Testis (tissue), 3 donors: Measurements from ENCODE around the gene PTPN3. TPM values are rescaled to one million over a fixed set of nuclear protein-coding genes. Genes with fewer than 3 reads are reported as not detected.

ENCODE experiments used
- DNase-seq: peaks from one replicate; pipeline ENCODE4 v3.0.0-alpha.2; 2019
- H3K27ac ChIP-seq, 2 donors: fragments of 200-600 bp; sonication (generic); one replicate each; pipeline ENCODE4 v1.5.1; 2019
- H3K27me3 ChIP-seq: fragments of 200-600 bp; sonication (generic); one replicate; pipeline ENCODE4 v1.5.1; 2019
- H3K36me3 ChIP-seq: fragments of 200-600 bp; sonication (generic); one replicate; pipeline ENCODE4 v1.5.1; 2017; ENCODE audit warnings: low read depth; ENCODE audit errors: missing control alignments
- H3K4me1 ChIP-seq: fragments of 200-600 bp; sonication (generic); one replicate; pipeline ENCODE4 v1.5.1; 2019
- H3K4me3 ChIP-seq, 2 donors: fragments of 200-600 bp; sonication (generic); one replicate each; pipeline ENCODE4 v1.5.1; 2017 to 2019
- H3K9me3 ChIP-seq: fragments of 200-600 bp; sonication (generic); one replicate; pipeline ENCODE4 v1.5.1; 2017
- POLR2A ChIP-seq: fragments of 450-650 bp; IDR thresholded peaks from one replicate; pipeline ENCODE4 v1.6.1; 2017; ENCODE audit warnings: antibody characterized with exemption, mild to moderate bottlenecking, moderate library complexity
- WGBS, 2 donors: methylation state at CpG; one replicate each; pipeline ENCODE4 v1.1.5; 2018; 5-methylcytosine and 5-hydroxymethylcytosine counted together
- intact Hi-C: fragments of 100-400 bp; cut with DNase I; formaldehyde crosslinking; loops from one replicate; pipeline ENCODE4 v1.15.1; 2023; ENCODE audit warnings: low total_unique reads
- polyA plus RNA-seq: library from polyadenylated mRNA; stranded (reverse); fragments of 350-450 nt; fragmentation: Illumina TruSeq; extraction: RNeasy Lipid Tissue Mini Kit (QIAGEN cat#74804); gene quantifications from one replicate; pipeline ENCODE4 v1.2.3, GENCODE V29; 2014; ENCODE audit warnings: low read depth, low replicate concordance; ENCODE audit not compliant: insufficient read depth
- total RNA-seq, 2 donors: library from RNA; depleted of rRNA; stranded (reverse); fragments of >200 nt; gene quantifications; one replicate each; pipeline ENCODE4 v1.2.3, GENCODE V29; 2016
- TF ChIP-seq, protein P1 (sequence below), 3 experiments: fragments of 450-650 bp in 2 of 3; fragments of 200-600 bp in 1 of 3; sonication (generic) in 1 of 3; IDR thresholded peaks; one replicate each; pipeline ENCODE4 v1.5.1; 2016 to 2019; ENCODE audit warnings: antibody characterized with exemption in 3 of 3, mild to moderate bottlenecking in 2 of 3, moderate library complexity in 1 of 3

The PTPN3 gene
- total and polyA plus RNA-seq, 3 donors from 2014 or later, result 6.6 to 8.1 (median 7.0) TPM

DNA sequence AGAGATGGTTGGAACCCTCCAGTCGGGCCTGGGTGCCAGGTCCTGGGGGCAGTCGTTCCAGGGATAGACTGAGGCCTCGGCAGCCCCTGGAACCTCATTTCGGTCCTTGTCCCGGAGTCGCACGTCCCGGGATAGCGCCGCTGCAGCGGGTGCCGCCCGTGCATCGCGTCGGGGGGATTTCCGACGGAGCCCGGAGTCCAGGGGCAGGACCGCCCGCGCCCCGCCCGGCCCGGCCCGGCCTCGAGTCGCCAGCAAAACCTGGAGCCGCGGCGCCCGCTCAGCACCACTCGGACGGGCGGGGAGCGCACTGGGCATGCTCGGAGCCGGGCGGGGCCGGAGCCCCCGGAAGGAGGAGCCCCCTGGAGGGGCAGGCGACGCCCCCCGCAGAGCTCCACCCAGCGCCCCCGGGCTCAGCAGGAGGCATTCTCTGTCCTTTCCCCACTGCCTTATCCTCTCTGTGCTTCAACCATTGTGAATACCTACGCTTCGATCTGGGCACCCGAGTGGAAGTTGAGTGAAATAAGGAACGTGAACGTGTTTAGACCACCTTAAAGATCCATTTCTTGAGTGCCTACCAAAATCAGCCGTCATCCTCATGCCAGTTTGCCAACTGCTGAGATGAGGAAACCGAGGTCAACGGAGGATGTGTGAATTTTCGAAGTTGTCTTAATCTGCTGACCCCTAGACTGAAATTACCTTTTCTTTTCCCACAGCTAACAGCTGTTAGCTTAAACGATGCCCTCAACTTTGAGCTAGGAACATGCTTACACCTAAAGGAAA is 1.7 kb upstream of the PTPN3 start:
- H3K36me3 ChIP-seq, result no peaks in the 10 kb centered on the region
- no peaks in the 10 kb centered on the region for H3K9me3 ChIP-seq
- no peaks in the 10 kb centered on the region for H3K4me1 ChIP-seq
- intact Hi-C loops, result loop anchor here (10.0 kb wide), 1 partner anchor 435 kb away; no protein-coding TSS in a partner anchor
- TF ChIP-seq, protein P1, sequence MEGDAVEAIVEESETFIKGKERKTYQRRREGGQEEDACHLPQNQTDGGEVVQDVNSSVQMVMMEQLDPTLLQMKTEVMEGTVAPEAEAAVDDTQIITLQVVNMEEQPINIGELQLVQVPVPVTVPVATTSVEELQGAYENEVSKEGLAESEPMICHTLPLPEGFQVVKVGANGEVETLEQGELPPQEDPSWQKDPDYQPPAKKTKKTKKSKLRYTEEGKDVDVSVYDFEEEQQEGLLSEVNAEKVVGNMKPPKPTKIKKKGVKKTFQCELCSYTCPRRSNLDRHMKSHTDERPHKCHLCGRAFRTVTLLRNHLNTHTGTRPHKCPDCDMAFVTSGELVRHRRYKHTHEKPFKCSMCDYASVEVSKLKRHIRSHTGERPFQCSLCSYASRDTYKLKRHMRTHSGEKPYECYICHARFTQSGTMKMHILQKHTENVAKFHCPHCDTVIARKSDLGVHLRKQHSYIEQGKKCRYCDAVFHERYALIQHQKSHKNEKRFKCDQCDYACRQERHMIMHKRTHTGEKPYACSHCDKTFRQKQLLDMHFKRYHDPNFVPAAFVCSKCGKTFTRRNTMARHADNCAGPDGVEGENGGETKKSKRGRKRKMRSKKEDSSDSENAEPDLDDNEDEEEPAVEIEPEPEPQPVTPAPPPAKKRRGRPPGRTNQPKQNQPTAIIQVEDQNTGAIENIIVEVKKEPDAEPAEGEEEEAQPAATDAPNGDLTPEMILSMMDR (IDR thresholded peaks at IDR 0.05), result no peak
- TF ChIP-seq POLR2A, result no peak
- 5 to 6% methylated on average over 20 to 53 of the region's 56 CpGs for WGBS, 2 donors
- peak; percentile 62 for DNase-seq
- peak overlapping the region; percentile 23 to 32 for H3K4me3 ChIP-seq
- H3K27me3 ChIP-seq, result no peaks in the 10 kb centered on the region
- no peak overlapping the region for H3K27ac ChIP-seq

DNA sequence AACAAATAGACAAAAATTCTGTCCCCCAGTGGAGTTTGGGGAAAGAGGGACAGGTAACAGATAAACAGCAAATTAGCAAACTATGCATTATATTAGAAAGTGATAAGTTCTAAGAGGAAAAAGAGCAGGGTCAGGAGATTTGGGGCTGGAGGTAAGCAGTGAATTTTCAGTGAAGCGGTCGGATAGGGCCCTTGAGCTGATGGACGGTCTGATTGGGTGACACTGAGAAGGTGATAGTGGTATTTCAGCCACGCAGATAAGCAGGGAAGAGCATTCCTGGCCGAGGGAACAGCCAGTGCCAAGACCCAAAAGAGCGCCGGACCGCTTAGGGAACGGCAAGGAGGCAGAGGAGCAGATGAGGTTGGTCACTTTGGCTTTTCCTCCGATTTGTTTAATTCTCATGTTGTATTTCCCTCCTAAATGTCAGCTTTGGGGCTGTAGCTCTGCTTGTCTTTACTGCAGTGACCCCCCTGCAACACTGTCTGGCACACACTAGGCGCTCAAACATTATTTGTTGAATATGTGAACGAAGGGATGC is 1.1 kb upstream of the PTPN3 start:
- no peak for DNase-seq
- WGBS, 2 donors, result 15 to 17% methylated on average over 12 of the region's 12 CpGs
- no peak for TF ChIP-seq POLR2A
- TF ChIP-seq, protein P1 (IDR thresholded peaks at IDR 0.05), result no peak
- Histone ChIP-seq H3K4me3 (peak overlapping the region; percentile 23 to 32), H3K36me3 (no peaks in the 10 kb centered on the region), H3K4me1 (no peaks in the 10 kb centered on the region), H3K27me3 (no peaks in the 10 kb centered on the region), H3K27ac (no peak overlapping the region), H3K9me3 (no peaks in the 10 kb centered on the region)
- intact Hi-C loops, result loop anchor here (10.0 kb wide), 1 partner anchor 434 kb away; no protein-coding TSS in a partner anchor

DNA sequence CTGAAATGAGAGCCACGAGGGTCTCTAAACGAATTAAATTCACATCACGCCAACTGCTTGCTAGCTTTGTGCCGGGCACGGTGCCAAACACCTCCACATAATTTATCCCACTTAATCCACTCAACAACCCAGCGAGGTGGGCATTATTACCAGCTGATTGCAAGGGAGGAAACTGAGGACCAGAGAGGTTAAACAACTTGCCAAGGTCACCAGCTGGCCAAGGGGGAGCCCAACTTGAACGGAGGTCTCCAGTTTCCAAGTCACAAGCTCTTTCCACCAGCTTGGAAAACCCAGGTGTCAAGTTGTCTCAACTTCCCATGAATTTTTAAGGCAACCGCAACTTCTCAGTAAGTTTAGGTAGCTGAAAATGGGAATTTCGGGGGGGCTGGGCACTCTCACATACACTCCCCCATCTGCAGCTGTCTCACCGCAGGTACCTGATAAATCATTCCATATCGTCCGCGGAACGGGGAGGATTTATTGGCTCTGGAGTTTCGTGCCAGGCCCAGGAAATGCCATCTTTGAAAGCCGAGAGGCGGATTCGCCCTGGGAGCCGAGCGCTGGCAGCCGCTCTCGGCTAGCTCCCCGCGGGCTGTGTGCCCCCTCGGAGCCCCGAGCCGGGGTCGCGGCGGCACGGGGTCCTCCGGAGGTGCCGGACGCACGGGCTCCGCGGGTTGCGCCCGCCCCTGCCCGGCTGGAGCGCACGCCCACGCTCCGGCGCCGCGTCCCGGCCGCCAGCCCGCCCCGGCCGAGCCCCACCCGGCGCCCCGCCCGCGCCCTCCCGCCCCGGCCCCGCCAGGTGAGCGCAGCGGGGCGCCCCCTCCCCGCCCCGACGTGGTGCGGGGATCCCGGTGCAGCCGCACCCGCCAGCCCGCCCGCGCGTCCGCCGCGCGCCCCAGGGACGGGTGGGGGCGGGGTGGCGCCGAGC is 617 bp downstream of the PTPN3 start:
- 9 to 25% methylated on average over 14 to 42 of the region's 82 CpGs for WGBS, 2 donors
- Histone ChIP-seq H3K27me3 (no peaks in the 10 kb centered on the region), H3K36me3 (no peaks in the 10 kb centered on the region), H3K9me3 (no peaks in the 10 kb centered on the region), H3K4me1 (no peaks in the 10 kb centered on the region), H3K27ac (no peak overlapping the region), H3K4me3 (peak overlapping the region; percentile 26 to 51)
- intact Hi-C loops, result loop anchor here (10.0 kb wide), 1 partner anchor 433 kb away; no protein-coding TSS in a partner anchor
- no peak for TF ChIP-seq POLR2A
- TF ChIP-seq, protein P1 (IDR thresholded peaks at IDR 0.05), result no peak
- peak; percentile 25 for DNase-seq

DNA sequence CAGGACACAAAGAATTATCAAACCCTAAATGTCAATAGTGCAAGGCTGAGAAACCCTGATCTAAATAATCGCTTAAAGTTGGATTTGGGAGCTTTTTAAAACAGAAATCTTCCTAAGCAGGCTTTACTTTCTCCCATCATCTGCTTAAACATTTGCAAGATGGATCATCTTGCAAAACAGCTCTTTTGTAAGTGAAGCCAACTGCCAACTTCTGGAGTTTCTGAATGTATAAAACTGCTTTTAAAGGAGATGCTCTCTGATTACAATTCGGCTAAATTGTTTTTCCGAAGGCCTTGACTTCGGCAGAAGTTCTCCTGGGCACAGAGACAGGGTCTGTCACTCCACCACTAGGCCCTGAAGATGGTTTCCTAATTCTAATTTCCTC is 1.3 kb downstream of the PTPN3 start:
- WGBS, 2 donors, result 64 to 66% methylated on average over 4 of the region's 4 CpGs
- Histone ChIP-seq H3K36me3 (no peaks in the 10 kb centered on the region), H3K27me3 (no peaks in the 10 kb centered on the region), H3K4me1 (no peaks in the 10 kb centered on the region), H3K9me3 (no peaks in the 10 kb centered on the region), H3K4me3 (no peak overlapping the region), H3K27ac (no peak overlapping the region)
- intact Hi-C loops, result loop anchor here (10.0 kb wide), 1 partner anchor 432 kb away; no protein-coding TSS in a partner anchor
- no peak for TF ChIP-seq POLR2A
- TF ChIP-seq, protein P1 (IDR thresholded peaks at IDR 0.05), result no peak
- DNase-seq, result no peak
